Neural progenitor cell (in vitro differentiated cells): ENCODE data around the gene RALGAPA2.

Experiments used
- CTCF ChIP-seq: fragments of 200-600 bp; sonication (generic); IDR thresholded peaks from 2 replicates; pipeline ENCODE4 v1.5.1; 2017; ENCODE audit warnings: antibody characterized with exemption, mild to moderate bottlenecking
- EZH2 ChIP-seq: fragments of 200-600 bp; sonication (generic); IDR thresholded peaks from 2 replicates; pipeline ENCODE4 v1.6.1; 2017; ENCODE audit warnings: antibody characterized with exemption, mild to moderate bottlenecking, moderate library complexity
- EZH2phosphoT487 ChIP-seq: fragments of 200-600 bp; sonication (generic); IDR thresholded peaks from 2 replicates; pipeline ENCODE4 v1.6.1; 2017; ENCODE audit warnings: antibody characterized with exemption

GRCh38 chr20:20690676-20691476 lies 21.6 kb downstream of the RALGAPA2 start:
- TF ChIP-seq EZH2 (no peak), CTCF (no peak), EZH2phosphoT487 (no peak)
